DOHH2 (cell line): ENCODE results near the gene GLP2R.

Source experiments
- H3F3A ChIP-seq: fragments of 200-600 bp; sonication (generic), shearing (Covaris generic); 2 replicates; pipeline ENCODE4 v1.6.0; 2016; ENCODE audit warnings: antibody characterized with exemption, mild to moderate bottlenecking; ENCODE audit not compliant: control insufficient read depth, insufficient read depth
- H3K27ac ChIP-seq: fragments of 200-600 bp; sonication (generic); 2 replicates; pipeline ENCODE4 v1.5.1; 2014; ENCODE audit warnings: low read depth, mild to moderate bottlenecking, low read length, moderate library complexity
- H3K27me3 ChIP-seq: fragments of 200-600 bp; sonication (generic); 2 replicates; pipeline ENCODE4 v1.6.1; 2014; ENCODE audit warnings: mild to moderate bottlenecking, low read length, mixed read lengths; ENCODE audit not compliant: control insufficient read depth
- H3K36me3 ChIP-seq: fragments of 200-600 bp; sonication (generic); 2 replicates; pipeline ENCODE4 v1.6.1; 2014; ENCODE audit warnings: mild to moderate bottlenecking, low read length, moderate library complexity, mixed read lengths; ENCODE audit not compliant: control insufficient read depth
- H3K4me1 ChIP-seq: fragments of 200-600 bp; sonication (generic); 2 replicates; pipeline ENCODE4 v1.6.1; 2014; ENCODE audit warnings: mild to moderate bottlenecking, low read length, mixed read lengths; ENCODE audit not compliant: control insufficient read depth
- H3K4me2 ChIP-seq: fragments of 200-600 bp; sonication (generic); 2 replicates; pipeline ENCODE4 v1.6.0; 2014; ENCODE audit warnings: mild to moderate bottlenecking, low read length, moderate library complexity
- H3K4me3 ChIP-seq: fragments of 200-600 bp; sonication (generic); 2 replicates; pipeline ENCODE4 v1.5.1; 2014; ENCODE audit warnings: mild to moderate bottlenecking, low read length, mixed read lengths
- H3K79me2 ChIP-seq: fragments of 200-600 bp; sonication (generic); 2 replicates; pipeline ENCODE4 v1.6.1; 2014; ENCODE audit warnings: mild to moderate bottlenecking, low read length, mixed read lengths; ENCODE audit not compliant: control insufficient read depth
- H3K9me2 ChIP-seq: fragments of 200-600 bp; sonication (generic); replicated peaks from 2 replicates; pipeline ENCODE4 v1.6.1; 2014; ENCODE audit warnings: mild to moderate bottlenecking, low read length, mixed read lengths; ENCODE audit not compliant: control insufficient read depth
- H3K9me3 ChIP-seq: fragments of 200-600 bp; sonication (generic); 2 replicates; pipeline ENCODE4 v1.6.1; 2014; ENCODE audit warnings: antibody characterized with exemption, low read length, mixed read lengths; ENCODE audit not compliant: control insufficient read depth, insufficient read depth
- H4K20me1 ChIP-seq: fragments of 200-600 bp; sonication (generic); 2 replicates; pipeline ENCODE4 v1.6.0; 2014; ENCODE audit warnings: low read depth, mild to moderate bottlenecking, antibody characterized with exemption, low read length, moderate library complexity; ENCODE audit not compliant: control insufficient read depth, insufficient read depth
- CTCF ChIP-seq: fragments of 200-600 bp; sonication (generic); IDR thresholded peaks from one replicate; pipeline ENCODE4 v1.5.1; 2014; ENCODE audit warnings: antibody characterized with exemption, mild to moderate bottlenecking, low read depth, low read length; ENCODE audit not compliant: poor library complexity, severe bottlenecking
- EZH2phosphoT487 ChIP-seq: fragments of 200-600 bp; sonication (generic); IDR thresholded peaks from 2 replicates; pipeline ENCODE4 v1.6.1; 2017; ENCODE audit warnings: borderline replicate concordance, mild to moderate bottlenecking, antibody characterized with exemption, low read length, moderate library complexity, mixed read lengths

GLP2R gene

GRCh38 chr17:9810100-9810949, 15.4 kb upstream of the GLP2R start:
- TF ChIP-seq CTCF, result no peak
- no peak for TF ChIP-seq EZH2phosphoT487
- H3F3A ChIP-seq, result no peaks in the 10 kb centered on the region
- no peak overlapping the region for H3K27ac ChIP-seq
- H3K27me3 ChIP-seq, result no peaks in the 10 kb centered on the region
- H3K36me3 ChIP-seq, result no peaks in the 10 kb centered on the region
- H3K79me2 ChIP-seq, result no peaks in the 10 kb centered on the region
- H3K4me2 ChIP-seq, result no peak overlapping the region
- H3K9me2 ChIP-seq, result no peaks in the 10 kb centered on the region
- H3K4me1 ChIP-seq, result no peaks in the 10 kb centered on the region
- H3K9me3 ChIP-seq, result no peaks in the 10 kb centered on the region
- no peak overlapping the region for H3K4me3 ChIP-seq
- H4K20me1 ChIP-seq, result no peaks in the 10 kb centered on the region

GRCh38 chr17:9811086-9811485, 14.6 kb upstream of the GLP2R start:
- Histone ChIP-seq H3F3A (no peaks in the 10 kb centered on the region), H4K20me1 (no peaks in the 10 kb centered on the region), H3K27me3 (no peaks in the 10 kb centered on the region), H3K9me2 (no peaks in the 10 kb centered on the region), H3K4me3 (no peak overlapping the region), H3K79me2 (no peaks in the 10 kb centered on the region), H3K4me1 (no peaks in the 10 kb centered on the region), H3K27ac (no peak overlapping the region), H3K9me3 (no peaks in the 10 kb centered on the region), H3K36me3 (no peaks in the 10 kb centered on the region), H3K4me2 (no peak overlapping the region)
- TF ChIP-seq CTCF, result no peak

- H3F3A ChIP-seq, result no peaks in the 10 kb centered on the region
- no peak overlapping the region for H3K27ac ChIP-seq
- H3K4me1 ChIP-seq, result no peaks in the 10 kb centered on the region
Observed at GRCh38 chr17:9811537-9811936, 14.2 kb upstream of the GLP2R start.

More at GRCh38 chr17:9811537-9811936, 14.2 kb upstream of the GLP2R start:
- Histone ChIP-seq H4K20me1 (no peaks in the 10 kb centered on the region), H3K79me2 (no peaks in the 10 kb centered on the region), H3K9me3 (no peaks in the 10 kb centered on the region), H3K9me2 (no peaks in the 10 kb centered on the region), H3K4me3 (no peak overlapping the region), H3K4me2 (no peak overlapping the region), H3K27me3 (no peaks in the 10 kb centered on the region), H3K36me3 (no peaks in the 10 kb centered on the region)
- no peak for TF ChIP-seq CTCF
- TF ChIP-seq EZH2phosphoT487, result no peak
